Memory B cell (primary cell): Measurements from ENCODE around the gene TPCN2.

Experiments
- ATAC-seq: fragments of 150-1000 bp; cut with Tn5 transposase; 2 replicates; pipeline ENCODE4 v1.10.0; 2021; ENCODE audit warnings: low read depth, mild to moderate bottlenecking, moderate library complexity
- DNase-seq, 2 donors: peaks; one replicate each; pipeline ENCODE4 v3.0.0; 2022; ENCODE audit warnings: low spot score in 2 of 2
- H3K27ac Mint-ChIP-seq: one replicate; pipeline ENCODE4 v1.8.0; 2022; ENCODE audit warnings: mild to moderate bottlenecking, moderate library complexity, mixed read lengths
- H3K27me3 Mint-ChIP-seq: one replicate; pipeline ENCODE4 v1.8.0; 2022; ENCODE audit warnings: mixed read lengths
- H3K36me3 Mint-ChIP-seq: one replicate; pipeline ENCODE4 v1.8.0; 2022; ENCODE audit warnings: mild to moderate bottlenecking, mixed read lengths
- H3K4me1 Mint-ChIP-seq: one replicate; pipeline ENCODE4 v1.8.0; 2022; ENCODE audit warnings: mixed read lengths
- H3K4me3 Mint-ChIP-seq: one replicate; pipeline ENCODE4 v1.8.0; 2022; ENCODE audit warnings: mild to moderate bottlenecking, moderate library complexity, mixed read lengths
- H3K9me3 Mint-ChIP-seq: one replicate; pipeline ENCODE4 v1.8.0; 2022; ENCODE audit warnings: mixed read lengths

The TPCN2 gene

DNA sequence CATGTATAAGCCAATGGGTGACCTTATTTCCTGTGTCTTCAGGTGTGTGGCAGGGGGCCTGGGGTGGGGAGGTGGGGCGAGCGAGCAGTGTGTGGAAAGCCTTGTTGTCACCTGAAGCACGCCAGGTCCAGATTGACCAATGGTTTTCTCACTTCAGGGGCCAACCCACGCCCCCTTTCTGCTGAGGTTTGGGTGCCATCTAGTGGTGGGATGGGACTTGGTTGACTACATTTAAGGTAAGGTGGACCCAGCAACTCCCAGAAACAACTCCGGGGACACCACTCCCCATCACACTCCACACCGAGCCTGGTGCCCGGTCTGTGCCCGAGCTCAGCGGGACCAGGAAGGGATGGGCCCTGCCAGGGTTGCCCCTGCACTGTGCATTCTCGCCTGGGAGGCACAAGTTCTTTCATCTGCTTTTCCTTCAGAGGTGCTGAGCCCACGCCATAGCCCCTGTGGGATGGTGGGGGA, 40.0 kb downstream of the TPCN2 start:
- Mint-ChIP-seq H3K27ac (no peak overlapping the region), H3K4me1 (peaks cover 3% of the 10 kb centered on the region), H3K36me3 (peaks cover 8% of the 10 kb centered on the region), H3K4me3 (no peak overlapping the region), H3K9me3 (no peaks in the 10 kb centered on the region), H3K27me3 (no peaks in the 10 kb centered on the region)
- ATAC-seq: peak; percentile 90
- DNase-seq: peak; percentile 71 to 73

DNA sequence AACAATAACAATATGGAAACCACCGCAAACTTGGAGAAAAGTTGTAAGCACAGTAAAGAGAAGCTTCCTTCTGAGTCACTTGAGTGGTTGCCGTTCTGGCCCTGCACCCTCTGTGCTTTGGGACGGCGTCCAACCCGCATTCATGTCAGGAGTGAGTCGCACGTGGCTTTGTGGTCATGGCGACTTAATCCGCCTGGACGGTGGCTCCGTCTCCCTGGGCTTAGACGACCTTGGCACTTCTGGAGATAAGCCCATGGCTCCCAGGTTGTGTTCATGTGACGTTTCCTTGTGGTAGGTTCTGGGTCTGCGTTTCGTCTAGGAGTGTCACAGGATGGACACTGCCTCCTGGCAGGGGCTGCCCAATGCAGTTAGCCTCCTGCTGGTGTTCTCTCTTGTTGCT, 40.5 kb downstream of the TPCN2 start:
- DNase-seq (no peak), ATAC-seq (no peak)
- H3K4me3 Mint-ChIP-seq: no peak overlapping the region
- peaks cover 8% of the 10 kb centered on the region for H3K36me3 Mint-ChIP-seq
- H3K9me3 Mint-ChIP-seq: no peaks in the 10 kb centered on the region
- no peak overlapping the region for H3K27ac Mint-ChIP-seq
- H3K4me1 Mint-ChIP-seq: peaks cover 3% of the 10 kb centered on the region
- no peaks in the 10 kb centered on the region for H3K27me3 Mint-ChIP-seq

DNA sequence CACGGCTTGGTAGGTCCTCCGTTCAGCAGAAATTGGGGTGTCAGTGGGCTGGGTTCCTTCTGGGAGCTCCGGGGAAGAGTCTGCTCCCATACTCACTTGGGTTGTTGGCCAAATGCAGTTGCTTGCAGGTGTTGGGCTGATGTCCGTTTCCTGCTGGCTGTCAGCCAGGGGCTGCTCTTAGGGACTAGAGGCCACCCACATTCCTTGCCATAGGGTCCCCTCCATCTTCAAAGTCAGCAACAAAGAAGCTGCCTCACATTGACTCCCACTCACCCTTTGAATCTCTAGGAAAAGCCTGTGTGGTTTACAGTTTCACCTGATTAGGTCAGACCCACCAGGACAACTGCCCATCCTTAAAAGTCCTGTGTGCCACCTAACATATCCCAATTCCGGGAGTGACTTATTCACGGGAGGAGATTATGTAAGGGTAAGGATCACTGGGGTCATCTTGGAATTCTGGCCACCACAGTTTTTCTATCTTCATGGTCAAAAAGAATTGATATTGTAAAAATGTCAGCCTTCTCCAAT, 43.0 kb downstream of the TPCN2 start:
- ATAC-seq: no peak
- Mint-ChIP-seq H3K27me3 (no peaks in the 10 kb centered on the region), H3K4me3 (no peak overlapping the region), H3K27ac (no peak overlapping the region), H3K4me1 (peaks cover 3% of the 10 kb centered on the region), H3K9me3 (no peaks in the 10 kb centered on the region), H3K36me3 (peaks cover 8% of the 10 kb centered on the region)
- DNase-seq: no peak

DNA sequence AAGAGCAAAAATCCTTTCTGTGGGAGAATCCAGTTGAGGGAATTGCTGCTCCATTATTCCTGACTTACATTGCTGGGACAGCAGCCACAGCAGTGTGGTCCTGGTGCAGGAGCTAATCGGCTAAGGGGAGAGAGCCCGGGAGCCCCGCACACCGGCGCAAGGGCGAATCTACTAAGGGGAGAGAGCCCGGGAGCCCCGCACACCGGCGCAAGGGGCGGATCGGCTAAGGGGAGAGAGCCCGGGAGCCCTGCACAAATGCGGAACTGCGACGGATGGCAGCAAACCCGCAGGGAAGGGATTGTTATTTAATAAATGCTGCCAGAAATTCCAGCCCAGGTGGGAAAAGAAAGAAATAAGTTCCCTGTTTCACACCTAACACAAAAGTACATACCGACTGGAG, 43.5 kb downstream of the TPCN2 start:
- Mint-ChIP-seq H3K4me1 (peaks cover 3% of the 10 kb centered on the region), H3K27ac (no peak overlapping the region), H3K27me3 (no peaks in the 10 kb centered on the region), H3K36me3 (peaks cover 8% of the 10 kb centered on the region), H3K4me3 (no peak overlapping the region), H3K9me3 (no peaks in the 10 kb centered on the region)
- DNase-seq (no peak), ATAC-seq (no peak)

DNA sequence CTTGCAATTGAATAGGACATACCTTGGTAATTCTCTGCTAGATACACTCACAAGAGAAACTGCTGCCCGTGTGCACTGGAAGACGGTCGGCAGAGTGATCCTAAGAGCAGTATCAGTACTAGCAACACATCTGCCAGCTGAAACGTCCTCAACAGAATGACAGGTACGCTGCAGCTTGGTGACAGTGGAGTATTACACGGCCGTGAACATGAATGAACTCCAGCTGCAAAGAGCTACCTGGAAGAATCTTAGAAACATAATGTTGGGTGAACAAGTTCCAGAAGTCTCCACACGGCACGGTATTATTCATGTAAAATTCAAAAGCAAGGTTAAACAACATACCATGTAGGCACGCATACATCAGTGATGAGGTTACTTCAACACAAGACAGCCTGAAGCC, 44.4 kb downstream of the TPCN2 start:
- Mint-ChIP-seq H3K27ac (no peak overlapping the region), H3K27me3 (no peaks in the 10 kb centered on the region), H3K36me3 (peaks cover 8% of the 10 kb centered on the region), H3K9me3 (no peaks in the 10 kb centered on the region), H3K4me1 (peaks cover 3% of the 10 kb centered on the region), H3K4me3 (no peak overlapping the region)
- no peak for ATAC-seq
- DNase-seq: no peak

GRCh38 chr11:69094111-69094914, 45.6 kb downstream of the TPCN2 start:
- ATAC-seq: no peak
- no peak overlapping the region for H3K4me3 Mint-ChIP-seq
- peak overlapping the region; percentile 48 for H3K27ac Mint-ChIP-seq
- no peaks in the 10 kb centered on the region for H3K9me3 Mint-ChIP-seq
- no peak for DNase-seq
- H3K4me1 Mint-ChIP-seq: no peaks in the 10 kb centered on the region
- H3K36me3 Mint-ChIP-seq: peaks cover 8% of the 10 kb centered on the region
- H3K27me3 Mint-ChIP-seq: no peaks in the 10 kb centered on the region

- Mint-ChIP-seq H3K27me3 (no peaks in the 10 kb centered on the region), H3K36me3 (peaks cover 8% of the 10 kb centered on the region), H3K27ac (no peak overlapping the region), H3K9me3 (no peaks in the 10 kb centered on the region), H3K4me3 (no peak overlapping the region), H3K4me1 (no peaks in the 10 kb centered on the region)
- no peak for DNase-seq
- no peak for ATAC-seq
These were observed 46.2 kb downstream of the TPCN2 start for GRCh38 chr11:69094915-69095290.

DNA sequence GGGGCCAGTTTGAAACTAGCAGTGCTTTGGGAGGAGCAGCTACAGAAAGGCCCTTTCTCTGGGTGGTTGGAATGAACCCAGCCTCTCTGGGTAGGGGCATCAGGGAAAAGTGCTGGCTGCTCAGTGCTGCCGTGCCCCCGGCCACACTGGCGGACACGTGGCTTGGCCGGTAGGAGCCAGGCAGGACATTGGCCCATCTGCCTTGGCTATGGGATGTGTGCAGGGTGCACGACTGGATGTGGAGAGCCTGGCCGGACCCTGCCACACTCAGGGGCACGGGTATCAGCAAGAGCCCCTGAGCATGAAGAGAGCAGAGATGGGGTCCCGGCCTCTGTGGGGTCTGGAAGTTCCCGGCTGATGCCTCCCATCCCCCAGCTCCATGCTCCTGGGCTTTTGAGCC, 46.6 kb downstream of the TPCN2 start:
- DNase-seq: no peak
- Mint-ChIP-seq H3K27me3 (no peaks in the 10 kb centered on the region), H3K9me3 (no peaks in the 10 kb centered on the region), H3K4me3 (no peak overlapping the region), H3K36me3 (peaks cover 8% of the 10 kb centered on the region), H3K4me1 (no peaks in the 10 kb centered on the region), H3K27ac (peak overlapping the region; percentile 14)
- ATAC-seq: no peak

- H3K4me1 Mint-ChIP-seq: no peaks in the 10 kb centered on the region
- H3K9me3 Mint-ChIP-seq: no peaks in the 10 kb centered on the region
- DNase-seq (no peak), ATAC-seq (no peak)
- H3K36me3 Mint-ChIP-seq: peaks cover 7% of the 10 kb centered on the region
- H3K27me3 Mint-ChIP-seq: no peaks in the 10 kb centered on the region
- no peak overlapping the region for H3K4me3 Mint-ChIP-seq
- no peak overlapping the region for H3K27ac Mint-ChIP-seq
These were observed 47.7 kb downstream of the TPCN2 start for GRCh38 chr11:69096473-69096872.

- no peak overlapping the region for H3K4me3 Mint-ChIP-seq
- H3K27me3 Mint-ChIP-seq: no peaks in the 10 kb centered on the region
- H3K36me3 Mint-ChIP-seq: peaks cover 3% of the 10 kb centered on the region
- ATAC-seq (no peak), DNase-seq (no peak)
- H3K9me3 Mint-ChIP-seq: no peaks in the 10 kb centered on the region
- no peaks in the 10 kb centered on the region for H3K4me1 Mint-ChIP-seq
- no peak overlapping the region for H3K27ac Mint-ChIP-seq
These were observed 48.5 kb downstream of the TPCN2 start for GRCh38 chr11:69097263-69097662.

DNA sequence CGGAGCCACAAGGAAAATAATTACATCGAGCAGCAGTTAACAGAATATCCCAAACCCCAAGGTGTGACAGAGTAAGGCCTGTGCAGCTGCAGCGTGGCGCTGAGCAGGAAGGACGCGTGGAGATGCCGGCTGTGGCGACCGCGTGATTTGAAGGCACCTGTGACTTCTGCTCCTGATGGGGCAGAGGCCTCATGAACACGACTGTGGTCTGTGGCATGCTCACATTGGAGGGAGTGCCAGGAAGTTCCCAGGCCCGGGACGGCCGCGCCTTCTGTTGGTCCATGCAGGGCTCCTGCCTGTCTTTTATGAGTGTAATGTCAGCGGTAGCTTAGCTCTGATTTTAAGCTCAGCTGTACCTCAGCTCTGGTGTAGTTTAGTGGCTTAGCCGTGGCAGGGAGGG, 50.4 kb downstream of the TPCN2 start:
- no peaks in the 10 kb centered on the region for H3K27me3 Mint-ChIP-seq
- DNase-seq (no peak), ATAC-seq (no peak)
- no peak overlapping the region for H3K27ac Mint-ChIP-seq
- no peaks in the 10 kb centered on the region for H3K4me1 Mint-ChIP-seq
- no peaks in the 10 kb centered on the region for H3K36me3 Mint-ChIP-seq
- no peak overlapping the region for H3K4me3 Mint-ChIP-seq
- no peaks in the 10 kb centered on the region for H3K9me3 Mint-ChIP-seq

DNA sequence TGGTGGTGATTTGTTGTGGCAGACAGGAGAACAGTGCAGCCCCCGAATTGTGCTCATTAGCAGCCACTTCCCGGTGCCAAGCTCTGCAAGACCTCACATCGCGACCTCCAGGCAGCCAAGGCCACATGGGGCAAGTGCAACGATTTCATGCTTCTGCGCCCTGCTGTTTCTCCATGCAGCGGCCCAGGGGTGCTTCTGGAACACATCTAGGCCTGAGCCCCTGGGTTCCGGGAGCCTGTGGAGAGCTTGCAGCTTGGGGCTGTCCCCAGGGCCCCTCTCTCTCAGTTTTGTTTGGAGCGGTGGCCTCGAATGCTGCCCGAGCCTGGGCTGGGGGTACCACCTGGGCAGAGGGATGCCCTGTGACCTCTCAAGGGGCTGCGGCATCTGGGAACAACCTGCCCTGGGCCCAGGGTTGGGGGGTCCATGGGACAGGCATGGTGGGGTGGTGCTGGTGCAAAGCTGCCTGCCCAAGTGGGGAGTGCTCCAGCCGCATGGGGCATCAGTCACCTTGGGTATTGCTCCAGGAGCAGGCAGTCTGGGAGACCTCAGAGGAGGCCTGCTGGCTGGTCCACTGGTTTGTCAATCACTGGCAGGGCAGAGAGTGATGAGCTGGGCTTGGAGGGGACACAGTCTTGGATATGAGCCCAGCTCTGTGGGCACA, 51.9 kb downstream of the TPCN2 start:
- Mint-ChIP-seq H3K36me3 (no peaks in the 10 kb centered on the region), H3K4me1 (no peaks in the 10 kb centered on the region), H3K9me3 (no peaks in the 10 kb centered on the region), H3K27ac (no peak overlapping the region), H3K27me3 (no peaks in the 10 kb centered on the region), H3K4me3 (no peak overlapping the region)
- DNase-seq (no peak), ATAC-seq (no peak)

DNA sequence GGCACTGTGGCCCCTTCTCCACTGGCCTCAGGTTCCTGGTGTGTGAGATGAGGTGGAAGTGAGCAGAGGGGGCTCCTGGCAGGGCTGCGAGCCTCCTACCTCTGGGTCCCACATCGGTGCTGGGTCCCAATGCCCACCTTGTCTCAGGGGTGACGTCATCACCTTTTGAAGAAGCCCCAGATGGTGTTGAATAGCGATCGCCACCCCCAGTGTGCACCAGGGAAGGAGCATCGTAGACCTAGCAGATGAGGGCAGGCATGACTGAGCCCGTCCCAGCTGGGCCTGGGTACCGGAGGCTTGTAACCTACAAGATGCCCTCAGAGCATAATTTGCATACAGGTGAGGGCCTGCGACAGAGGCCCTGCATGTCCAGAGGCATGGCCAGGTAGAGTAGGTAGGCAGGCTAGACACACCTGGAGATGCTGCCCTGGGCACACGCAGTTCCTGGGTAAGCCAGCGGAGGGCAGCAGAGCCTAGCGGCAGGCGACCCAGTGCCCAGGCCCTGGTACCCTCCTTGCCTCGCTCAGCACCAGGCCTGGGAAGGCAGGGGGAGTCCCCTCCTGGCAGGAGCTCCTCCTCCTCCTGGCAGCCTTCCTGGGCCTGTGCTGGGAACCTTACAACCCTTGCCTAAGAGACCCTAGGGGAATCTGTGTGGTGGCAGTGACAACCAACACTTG, 52.5 kb downstream of the TPCN2 start:
- no peaks in the 10 kb centered on the region for H3K27me3 Mint-ChIP-seq
- no peak overlapping the region for H3K27ac Mint-ChIP-seq
- no peaks in the 10 kb centered on the region for H3K4me1 Mint-ChIP-seq
- H3K4me3 Mint-ChIP-seq: no peak overlapping the region
- no peaks in the 10 kb centered on the region for H3K36me3 Mint-ChIP-seq
- no peaks in the 10 kb centered on the region for H3K9me3 Mint-ChIP-seq
- ATAC-seq: peak; percentile 94
- peak; percentile 82 to 83 for DNase-seq
